ENCODE measurements around the gene FZR1.
A peak's percentile ranks its signal among the peaks of the same experiment; 100 is the strongest.

The FZR1 gene

DNA sequence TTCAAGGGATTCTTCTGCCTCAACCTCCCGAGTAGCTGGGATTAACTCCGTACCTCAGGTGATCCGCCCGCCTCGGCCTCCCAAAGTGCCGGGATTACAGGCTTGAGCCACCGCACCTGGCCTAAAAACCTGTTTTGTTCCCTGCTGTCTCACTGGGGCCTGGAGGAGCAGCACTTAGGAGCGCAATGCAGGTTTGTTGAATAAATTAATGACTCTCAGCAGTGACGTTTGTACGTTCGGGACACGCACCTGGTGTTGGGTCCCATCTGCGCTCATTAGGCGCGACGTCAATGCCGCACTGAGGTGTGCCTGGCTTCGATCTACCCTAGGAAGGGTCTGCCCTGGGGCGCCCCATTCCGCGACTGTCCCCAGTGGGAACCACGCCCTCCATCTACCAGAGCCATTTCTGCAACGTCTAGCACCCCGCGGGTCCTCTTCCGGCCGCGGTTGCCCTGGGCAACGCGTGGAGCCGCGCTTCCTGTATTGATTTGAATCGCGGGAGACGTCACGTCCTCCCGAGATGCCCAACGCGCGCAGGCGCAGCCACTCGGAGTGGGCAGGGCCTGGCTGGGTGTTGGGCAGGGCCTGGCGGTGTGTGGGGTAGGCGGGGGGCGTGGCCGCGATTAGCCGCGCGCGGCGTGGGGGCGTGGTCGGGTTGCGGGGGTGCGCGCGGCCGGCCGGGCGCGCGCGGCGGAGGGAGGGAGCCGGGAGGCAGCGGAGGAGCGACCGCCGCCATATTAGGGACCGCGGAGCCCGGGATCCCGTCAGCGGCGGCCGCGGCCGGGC is at the start of gene FZR1:
Gene FZR1 (plus strand): TSS at position 714 of the 786 bp plus-strand sequence. CDS start 16,679 bp downstream, outside the sequence.
- DNase-seq, result peak; percentile 99

DNA sequence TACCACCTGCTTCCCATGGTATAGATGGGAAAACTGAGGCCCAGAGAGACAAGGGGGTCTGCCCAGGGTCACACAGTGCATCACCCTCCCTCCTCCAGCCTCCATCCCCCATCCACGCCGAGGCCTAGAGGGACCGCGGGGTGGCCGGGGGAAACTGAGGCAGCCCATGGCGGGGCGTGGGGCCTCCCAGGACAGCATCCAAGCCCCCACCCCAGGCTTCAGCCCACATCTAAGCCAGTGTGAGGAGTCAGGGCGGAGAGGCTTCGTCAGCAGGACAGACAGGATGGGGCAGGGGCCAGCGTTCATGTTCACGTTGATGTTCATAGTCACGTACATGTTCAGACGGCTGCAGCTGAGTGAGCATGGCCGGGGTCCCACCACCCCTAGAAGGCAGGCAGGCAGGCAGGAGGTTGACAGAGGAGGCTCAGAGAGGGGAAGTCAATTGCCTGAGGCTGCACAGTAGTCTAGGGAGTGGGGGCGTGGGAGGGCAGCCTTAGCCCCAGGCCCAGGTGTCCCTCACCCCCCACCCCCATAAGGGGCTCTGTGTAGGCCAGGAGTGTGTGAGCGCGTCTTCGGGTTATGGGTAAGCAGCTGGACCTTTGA is 49.1 kb upstream of the FZR1 start:
- DNase-seq, result no peak

DNA sequence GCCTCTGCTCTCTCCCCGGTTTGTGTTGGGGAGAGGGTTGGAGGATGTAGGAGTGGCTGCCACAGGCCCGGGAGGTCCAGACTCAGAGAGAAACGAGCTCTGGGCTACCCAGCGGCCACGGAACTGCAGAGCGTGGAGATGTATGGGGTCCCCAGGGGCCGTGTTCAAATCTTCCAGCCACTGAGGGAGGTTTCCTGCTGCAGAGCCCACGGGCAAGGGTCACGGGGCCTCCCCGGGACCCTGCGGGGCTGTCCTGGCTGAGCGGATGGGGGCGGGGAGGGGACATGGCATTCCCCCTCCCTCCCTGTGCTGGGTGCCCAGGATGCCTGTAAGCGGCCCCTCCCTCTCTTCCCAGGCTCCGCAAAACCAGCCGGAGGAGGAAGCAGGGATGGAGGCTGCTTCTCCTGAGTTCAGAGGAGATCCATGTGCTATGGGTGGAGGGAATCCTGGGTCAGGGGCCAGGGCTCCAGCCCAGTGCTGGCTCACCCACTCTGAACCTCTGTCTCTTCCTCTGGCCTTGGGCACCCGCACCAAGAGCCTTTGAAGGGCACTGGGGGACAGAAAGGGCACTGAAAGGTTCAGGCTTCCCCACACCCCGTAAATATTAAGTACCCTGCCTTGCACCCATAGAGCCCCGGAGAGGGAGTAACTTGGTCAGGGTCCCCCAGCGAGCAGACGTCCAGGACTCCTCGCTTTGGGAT is 48.4 kb upstream of the FZR1 start:
- no peak for DNase-seq

DNA sequence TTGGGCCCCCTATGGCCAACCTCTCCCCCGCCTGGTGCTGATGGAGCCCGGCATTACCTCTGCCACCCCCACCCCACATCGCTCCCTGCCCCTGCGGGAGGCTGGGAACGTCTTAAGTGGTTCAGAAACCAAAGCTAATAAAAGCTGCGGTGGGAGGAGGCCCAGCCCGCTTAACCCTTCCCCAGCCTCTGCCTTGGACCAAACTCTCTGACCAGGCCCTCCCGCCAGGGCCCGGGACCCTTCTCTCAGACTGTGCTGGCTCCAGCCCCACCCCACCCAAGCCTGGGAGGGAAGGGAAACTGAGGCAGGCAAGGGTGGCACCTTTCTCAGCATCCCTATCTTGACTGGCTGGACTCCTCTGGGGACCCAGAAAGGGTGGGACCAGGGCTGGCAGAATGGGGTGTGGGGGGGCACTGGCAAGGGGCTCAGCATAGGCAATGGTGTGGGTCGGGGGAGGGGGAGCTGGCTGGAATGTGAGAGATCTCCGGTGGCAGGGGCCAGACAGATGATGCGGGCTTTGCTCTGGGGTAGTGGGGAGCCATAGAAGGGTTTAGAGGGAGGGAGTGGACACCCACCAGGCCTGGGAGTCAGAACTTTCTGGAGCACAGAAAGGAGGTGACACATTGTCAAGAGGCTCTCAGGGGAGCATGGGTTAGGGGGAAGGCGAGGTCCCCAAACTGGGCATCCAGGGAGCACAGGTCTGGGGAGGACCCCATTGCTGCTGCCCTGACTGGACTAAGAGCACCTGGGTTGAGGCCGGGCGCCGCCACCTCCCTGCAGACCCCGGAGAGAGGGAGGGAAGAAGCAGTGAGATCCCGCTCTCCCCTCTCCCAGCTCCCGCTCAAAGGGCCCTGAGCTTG is 47.7 kb upstream of the FZR1 start:
- DNase-seq, result no peak

DNA sequence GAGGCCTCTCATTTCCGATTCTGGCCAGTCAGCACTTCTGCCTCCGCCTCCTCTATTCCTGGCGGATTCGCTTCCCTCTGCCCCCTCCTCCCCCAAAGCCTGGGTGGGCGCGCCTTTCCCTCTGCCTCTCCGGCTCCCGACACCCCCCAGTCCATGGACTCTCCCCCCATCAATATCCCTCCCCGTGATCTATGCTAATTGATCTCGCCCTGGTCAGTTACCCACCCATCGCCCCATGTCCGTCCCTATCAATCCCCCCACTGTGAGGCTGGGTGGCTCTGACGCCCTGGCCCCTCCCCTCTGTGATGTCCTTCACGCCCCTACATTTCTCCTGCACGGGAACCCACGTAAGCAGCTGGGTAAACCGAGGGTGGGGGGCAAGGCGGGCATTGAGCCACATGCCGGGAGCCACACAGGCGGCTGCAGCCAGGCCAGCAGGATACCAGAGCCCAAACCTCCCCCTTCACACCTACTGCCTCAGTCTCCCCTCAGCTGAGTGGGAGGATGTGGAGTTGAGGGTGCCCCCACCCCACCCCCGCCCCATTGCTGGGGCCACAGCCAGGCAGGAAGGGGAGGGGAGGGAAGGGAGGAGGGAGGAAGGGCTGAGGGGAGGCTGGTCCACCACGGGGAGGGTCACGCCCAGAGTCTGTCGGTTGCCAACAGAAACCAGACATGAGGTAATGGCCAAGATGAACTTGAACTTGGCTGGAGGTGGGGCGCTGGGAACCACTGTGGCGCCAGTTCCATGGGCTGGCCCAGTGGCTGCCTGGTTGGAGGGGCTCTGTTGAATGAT is 46.8 kb upstream of the FZR1 start:
- peak; percentile 53 for DNase-seq

DNA sequence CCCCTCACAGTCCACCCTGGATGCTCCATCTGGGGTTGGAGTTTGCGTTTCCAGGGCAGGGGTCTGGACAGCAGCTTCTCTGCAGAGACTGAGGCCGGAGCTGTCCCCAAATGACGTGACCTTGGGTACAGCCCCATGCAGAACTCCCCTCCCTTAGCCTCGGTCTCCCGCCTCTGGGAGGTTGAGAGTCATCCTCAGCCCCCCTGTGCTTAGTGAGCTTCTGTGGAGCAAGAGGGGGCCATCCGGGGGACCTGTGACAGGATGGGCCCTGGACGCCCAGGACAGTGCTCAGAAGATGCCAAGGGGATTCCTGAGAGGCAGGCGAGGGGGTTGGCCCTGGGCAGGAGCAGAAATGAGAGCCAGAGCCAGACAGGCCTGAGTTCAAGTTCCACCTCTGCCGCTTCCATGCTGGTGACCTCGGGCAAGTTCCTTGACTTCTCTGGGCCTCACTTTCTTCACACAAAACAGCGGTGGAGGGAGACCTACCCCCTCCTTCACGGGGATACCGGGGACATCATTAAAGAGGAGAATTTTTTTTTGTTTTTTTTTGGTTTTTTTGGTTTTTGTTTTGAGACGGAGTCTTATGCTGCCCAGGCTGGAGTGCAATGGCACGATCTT is 46.0 kb upstream of the FZR1 start:
- DNase-seq, result no peak

DNA sequence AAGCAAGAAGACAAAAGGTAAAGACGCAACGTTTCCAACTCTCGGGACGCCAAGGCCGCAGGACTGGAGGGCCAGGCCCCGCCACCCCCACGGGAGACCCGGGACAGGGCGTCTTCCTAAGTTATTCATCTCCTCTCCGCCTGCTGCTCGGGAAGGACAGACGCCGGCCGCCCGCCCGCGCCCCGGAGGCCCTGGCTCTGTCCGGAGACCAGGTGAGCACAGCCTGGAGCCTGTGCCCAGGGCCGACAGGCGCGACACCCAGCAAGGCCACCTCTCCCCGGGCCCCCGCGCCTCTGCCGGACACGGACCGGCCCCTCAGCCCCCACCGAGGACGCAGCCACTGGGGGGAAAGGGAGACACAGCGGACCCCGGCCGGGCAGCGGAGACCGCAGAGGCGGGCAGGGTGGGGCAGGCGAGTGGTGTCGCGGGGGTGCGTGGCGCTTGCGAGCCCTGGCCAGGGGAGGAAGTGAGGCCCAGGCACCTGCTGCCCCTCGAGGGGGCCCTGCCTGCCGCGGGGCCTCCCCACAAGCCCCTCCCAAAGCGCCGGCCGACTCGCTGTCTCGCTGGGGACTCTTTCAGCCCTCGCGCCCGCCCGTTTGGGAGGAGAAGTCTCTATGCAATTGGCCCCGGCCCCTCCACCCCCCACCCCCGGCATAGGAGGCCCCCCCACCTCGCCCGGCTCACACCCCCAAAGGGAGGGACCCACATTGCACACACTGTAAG is 43.0 kb upstream of the FZR1 start:
- DNase-seq, result no peak

DNA sequence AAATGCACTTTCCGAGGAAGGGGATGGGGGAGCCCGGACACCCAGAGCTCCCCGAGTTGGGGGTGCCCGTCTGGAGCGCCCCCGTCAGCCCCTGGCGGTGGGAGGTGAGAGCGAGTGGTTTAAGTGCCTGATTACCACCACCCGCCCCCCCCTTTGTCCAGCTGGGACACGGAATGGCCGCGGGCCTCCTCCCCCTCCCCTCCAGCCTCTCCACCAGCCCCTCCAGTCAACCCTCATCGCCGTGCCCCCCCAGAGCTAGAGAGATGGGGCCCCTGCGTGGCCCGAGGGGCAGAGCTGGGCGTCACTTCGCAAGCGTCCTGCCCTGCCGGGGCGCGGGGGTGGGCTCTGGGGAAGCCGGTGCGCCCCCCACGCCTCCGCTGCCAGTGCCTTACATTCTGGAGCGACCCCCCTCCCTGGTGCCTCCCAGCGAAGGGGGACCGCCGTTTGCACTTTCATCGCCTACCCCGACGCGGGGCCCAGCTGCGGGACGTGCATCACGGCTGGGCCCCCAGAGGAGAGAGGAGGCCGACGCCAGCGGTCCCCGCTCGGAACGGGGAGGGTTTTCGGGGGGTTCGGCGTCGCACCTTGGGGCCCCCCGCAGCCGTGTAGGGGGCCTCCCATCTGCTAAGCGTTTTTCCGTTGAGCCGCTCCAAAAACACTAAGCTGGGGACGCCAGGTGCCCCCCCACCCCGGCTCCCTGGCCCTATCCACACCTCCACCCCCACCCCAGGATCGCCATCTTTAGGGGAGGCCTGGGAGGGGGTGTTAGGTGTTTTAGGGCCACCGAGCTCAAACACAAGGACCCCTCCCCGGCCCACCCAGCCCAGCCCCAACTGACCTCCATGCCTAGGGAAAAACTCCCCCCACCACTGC is 42.2 kb upstream of the FZR1 start:
- no peak for DNase-seq

DNA sequence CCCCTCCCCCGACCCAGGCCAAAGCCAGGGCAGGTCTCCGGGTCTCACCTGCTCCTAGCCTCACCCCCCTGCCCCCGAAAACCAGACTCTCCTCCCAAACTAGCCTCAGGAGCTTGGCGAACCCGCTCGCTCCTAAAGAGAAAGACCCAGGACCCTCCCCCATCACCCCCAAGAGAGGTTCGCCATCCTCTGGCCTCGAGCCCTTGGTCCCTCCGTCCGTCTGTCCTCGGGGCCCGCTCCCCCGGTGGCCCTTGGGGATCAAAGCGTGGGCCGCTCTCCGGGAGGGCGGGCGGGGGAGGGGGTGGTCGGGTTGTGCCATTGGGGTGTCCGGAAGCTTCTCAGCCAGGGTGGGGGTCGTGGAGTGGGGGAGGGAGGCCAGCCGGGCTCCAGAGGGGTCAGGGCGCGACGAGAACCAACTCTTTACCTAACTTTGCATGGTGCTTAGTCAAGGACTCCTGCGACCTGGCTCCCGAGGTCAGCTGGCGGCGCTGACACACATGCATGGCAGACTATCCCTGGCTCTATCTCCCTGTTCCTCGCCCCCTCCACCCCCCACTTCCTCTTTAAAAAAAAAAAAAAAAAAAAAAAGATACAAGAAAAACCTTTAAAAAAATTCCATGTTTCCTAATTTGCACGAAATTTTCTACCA is 41.4 kb upstream of the FZR1 start:
- no peak for DNase-seq

DNA sequence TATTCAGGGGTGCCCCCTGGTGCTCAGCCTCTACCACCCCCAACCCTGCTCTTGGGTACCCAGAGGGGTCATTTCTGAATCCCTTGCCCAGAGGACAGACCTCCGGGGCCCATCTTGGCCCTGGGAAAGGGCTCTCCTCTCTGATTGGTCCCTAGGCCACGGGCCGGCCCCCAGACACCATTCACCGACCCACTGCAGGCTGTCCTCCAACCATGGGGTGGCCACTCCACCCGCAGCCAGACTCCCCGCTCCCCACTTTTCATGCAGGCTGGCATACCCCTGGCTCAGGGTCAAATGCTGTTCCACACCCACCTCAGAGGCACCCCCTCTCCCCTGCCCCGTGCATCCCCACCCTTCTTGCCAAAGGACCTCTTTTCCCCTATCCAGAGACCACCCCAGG is 40.6 kb upstream of the FZR1 start:
- no peak for DNase-seq

DNA sequence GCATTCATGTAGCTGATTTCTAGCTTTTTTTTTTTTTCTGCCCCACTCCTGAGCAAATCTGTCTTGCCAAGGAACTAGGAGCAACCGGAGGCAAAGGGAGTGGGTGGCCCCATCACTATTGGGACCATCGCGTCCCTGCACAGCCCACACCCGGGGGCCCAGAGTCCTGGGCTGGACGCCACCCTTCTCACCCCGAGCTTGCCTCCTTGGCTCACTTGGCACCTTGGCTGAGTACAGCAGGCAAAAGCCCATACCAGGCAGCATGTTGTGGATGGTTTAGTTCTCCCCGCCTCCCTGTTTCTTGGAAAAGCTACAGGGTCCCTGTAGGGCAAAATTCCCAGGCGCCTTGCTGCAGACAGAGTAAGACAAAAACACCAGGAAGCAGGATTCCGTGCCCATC is 39.5 kb upstream of the FZR1 start:
- DNase-seq, result no peak

DNA sequence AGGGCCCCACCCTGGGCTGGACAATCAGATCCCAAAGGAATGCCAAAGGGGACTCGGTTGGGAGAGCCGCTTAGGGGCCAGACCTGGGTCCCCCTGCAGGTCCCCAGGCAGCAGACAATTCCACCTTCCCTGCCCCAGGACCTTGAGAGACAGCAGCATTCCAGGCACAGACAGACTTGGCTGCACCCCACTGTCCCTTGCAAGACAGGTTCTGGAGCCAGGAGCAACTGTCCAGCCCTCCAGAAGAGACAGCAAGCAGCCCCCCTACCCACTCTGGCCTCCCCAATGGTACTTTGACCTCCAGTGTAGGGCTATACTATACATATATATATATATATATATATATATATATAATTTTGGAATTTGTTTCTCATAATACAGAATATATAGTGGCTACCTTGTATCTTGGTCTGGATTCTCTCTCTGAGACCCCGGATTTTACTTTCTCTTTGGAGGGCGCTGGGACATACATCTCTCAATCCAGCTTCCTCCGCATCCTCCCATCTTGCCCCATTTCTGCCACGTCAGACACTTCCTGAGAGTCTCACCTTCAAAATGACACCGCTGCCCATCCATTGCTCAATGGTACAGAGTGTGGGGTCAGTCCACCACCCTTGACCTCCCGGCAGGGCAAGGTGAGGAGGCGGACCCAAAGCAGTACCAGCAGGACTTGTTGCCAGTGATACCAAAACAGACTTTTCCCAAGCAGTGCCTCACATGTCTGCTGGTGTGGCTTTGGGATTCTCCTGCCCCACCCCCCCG is 38.5 kb upstream of the FZR1 start:
- no peak for DNase-seq

DNA sequence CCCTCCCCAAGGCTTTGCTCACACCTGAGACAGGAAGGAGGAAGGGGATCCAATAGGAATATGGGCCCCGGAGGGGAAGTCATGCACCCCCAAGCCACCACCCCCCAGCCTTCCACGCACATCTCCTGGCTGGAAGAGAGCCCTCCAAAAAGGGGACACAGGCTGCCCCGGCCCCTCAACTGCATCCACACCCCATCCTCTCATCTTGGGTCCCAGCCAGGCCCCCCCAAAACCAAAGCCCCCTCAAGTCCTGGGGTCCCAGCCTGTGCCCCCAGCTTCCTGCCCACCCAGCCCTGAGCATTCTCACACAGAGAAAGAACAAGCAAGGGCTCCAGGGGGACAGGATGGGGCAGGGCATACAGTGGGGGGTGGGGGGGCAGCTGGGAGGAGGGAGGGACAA is 37.9 kb upstream of the FZR1 start:
- no peak for DNase-seq

DNA sequence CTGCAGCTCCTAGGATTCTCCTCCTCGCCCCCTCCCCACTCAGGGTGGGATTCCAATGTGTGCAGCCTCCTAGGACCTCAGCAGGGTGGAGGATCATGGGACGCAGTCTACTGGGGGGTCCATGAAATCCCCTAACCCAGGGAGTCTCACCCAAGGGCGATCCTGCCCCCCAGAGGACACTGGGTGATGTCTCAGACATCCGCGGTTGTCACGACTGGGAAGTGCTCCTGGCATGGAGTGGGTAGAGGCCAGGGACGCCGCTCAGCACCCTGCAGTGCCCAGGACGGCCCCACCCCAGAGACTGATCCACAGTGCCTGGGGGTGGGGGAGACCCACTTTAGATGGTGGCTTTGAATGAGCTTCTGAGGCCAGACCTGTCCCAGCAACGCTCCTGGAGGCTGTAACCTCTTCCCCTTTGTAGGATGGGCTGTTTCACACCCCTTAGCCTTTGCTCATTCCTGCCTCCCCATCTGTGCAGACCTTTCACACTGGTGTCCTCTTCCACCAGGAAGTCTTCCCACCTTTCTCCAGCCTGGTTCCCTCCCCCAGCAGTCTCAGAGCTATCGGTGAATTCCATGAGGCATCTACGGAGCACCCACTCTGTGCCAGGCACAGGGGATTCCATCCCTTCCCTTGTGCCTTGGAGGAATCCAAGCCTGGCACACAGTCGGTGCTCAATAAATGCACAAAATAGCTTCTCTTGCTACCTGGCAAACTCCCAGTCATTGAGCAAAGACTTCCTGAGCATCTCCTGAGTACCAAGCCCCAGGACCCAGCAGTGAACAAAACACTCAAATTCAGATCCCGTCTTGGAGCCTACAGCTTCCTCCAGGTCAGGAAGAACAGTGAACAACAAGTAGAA is 36.2 kb upstream of the FZR1 start:
- no peak for DNase-seq

DNA sequence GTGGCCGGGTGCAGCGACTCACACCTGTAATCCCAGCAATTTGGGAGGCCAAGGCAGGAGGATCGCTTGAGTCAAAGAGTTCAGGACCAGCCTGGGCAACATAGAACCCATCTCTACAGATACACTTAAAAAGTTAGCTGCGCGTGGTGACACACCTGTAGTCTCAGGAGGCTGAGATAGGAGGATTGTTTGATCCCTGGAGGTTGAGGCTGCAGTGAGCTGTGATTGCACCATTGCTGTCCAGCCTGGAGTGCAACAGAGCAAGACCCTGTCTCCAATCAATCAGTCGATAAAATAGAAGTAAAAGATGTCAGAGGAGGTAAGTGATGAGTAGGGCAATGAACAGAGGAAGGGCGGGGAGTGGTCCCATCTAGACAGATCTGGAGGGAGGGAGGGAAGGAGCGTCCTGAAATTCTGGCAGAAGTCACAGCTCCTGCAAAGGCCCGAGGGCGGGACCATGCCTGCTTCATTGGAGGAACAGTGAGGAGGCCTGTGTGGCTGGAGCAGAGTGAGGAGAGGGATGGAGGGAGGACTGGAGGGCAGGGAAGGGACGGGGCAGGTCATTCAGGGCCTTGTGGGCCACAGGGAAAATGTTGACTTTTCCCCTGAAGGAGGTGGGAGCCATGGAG is 35.5 kb upstream of the FZR1 start:
- no peak for DNase-seq

DNA sequence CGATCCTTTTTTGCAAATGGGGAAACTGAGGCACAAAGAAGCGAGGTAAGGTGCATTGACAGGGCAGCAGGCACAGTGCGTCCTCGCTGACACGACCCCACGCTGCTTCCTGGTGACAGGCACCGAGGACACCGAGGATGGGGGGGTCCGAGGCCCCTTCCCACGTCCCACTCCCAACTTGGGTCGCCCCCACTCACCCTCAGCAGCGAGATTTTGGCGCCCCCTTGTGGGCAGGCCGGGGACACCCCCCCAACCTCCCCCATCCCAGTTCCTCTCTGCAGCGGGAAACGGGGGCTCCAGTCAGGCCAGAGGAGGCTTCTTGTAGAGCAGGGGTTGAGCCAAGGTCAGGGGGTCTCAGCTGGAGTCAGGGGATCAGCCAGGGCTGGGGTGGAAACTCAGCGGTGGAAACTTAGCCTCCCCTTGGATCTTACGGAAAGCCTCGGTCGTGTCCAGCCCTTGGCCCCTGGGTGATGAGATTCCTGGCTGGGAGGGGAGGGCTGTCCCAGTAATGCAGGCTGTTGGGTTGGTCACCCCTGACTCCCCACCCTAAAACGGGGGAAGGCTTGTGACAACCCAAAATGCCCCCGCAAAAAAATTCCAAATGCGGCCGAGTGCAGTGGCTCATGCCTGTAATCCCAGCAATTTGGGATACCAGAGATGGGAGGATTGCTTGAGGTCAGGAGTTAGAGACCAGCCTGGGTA is 34.0 kb upstream of the FZR1 start:
- no peak for DNase-seq

DNA sequence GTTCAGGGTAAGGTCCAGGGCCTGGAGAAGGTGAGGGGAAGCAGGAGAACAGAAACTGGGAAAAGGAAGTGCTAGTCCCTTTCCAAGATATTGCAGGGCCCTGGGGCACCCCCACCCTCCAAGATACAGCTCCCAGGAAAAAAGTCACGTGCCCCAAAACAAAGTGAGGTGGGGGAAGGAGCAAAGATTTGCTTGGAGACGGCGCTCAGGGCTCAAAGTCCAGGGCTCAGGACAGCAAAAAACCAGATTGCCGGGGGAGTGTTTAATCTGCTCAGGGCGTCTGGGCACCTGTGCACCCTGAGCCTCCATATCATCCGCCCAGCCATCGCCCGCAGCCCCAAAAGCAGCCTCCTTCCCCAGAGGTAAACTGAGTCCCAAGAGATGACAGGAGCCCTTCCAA is 32.1 kb upstream of the FZR1 start:
- no peak for DNase-seq
